Tibial artery (tissue), 4 donors: ENCODE results near the gene TFEC.
"Not testable (repeated sequence)": the region's sequence is repeated elsewhere in the genome, so short reads cannot be mapped to it uniquely, and the experiment has no call there.

Source experiments
- DNase-seq, 2 donors: peaks; one replicate each; pipeline ENCODE4 v3.0.0-alpha.2; 2019
- H3K27ac ChIP-seq, 2 donors: fragments of 200-600 bp; sonication (generic) in 1 of 2; 1 replicate in 1 of 2; 2 replicates in 1 of 2; pipeline ENCODE4 v1.5.1; 2018 to 2019; ENCODE audit warnings: mild to moderate bottlenecking in 1 of 2
- H3K27me3 ChIP-seq, 2 donors: fragments of 200-600 bp; sonication (generic) in 1 of 2; one replicate each; pipeline versions ENCODE4 v1.5.1 to v1.6.0; 2016 to 2019
- H3K36me3 ChIP-seq, 3 donors: fragments of 200-600 bp; sonication (generic) in 2 of 3; one replicate each; pipeline ENCODE4 v1.5.1; 2016 to 2019; ENCODE audit warnings: mild to moderate bottlenecking in 2 of 3
- H3K4me1 ChIP-seq, 4 donors: fragments of 200-600 bp; sonication (generic) in 2 of 4; 1 replicate in 3 of 4; 2 replicates in 1 of 4; pipeline ENCODE4 v1.5.1; 2016 to 2019
- H3K4me3 ChIP-seq, 2 donors: fragments of 200-600 bp; sonication (generic) in 1 of 2; 1 replicate in 1 of 2; 2 replicates in 1 of 2; pipeline ENCODE4 v1.5.1; 2018 to 2019; ENCODE audit warnings: mild to moderate bottlenecking in 2 of 2
- H3K9me3 ChIP-seq, 3 donors: fragments of 200-600 bp; sonication (generic) in 1 of 3; one replicate each; pipeline ENCODE4 v1.5.1; 2016 to 2019
- intact Hi-C: fragments of 100-400 bp; cut with DNase I; formaldehyde crosslinking; loops from one replicate; pipeline ENCODE4 v1.15.0; 2023; ENCODE audit warnings: low total_unique reads
- TF ChIP-seq, protein P1 (sequence below), 2 experiments: fragments of 200-600 bp in 1 of 2; fragments of 450-650 bp in 1 of 2; IDR thresholded peaks; one replicate each; pipeline ENCODE4 v1.5.1; 2017 to 2019; ENCODE audit warnings: antibody characterized with exemption in 2 of 2, mild to moderate bottlenecking in 1 of 2, moderate library complexity in 1 of 2

Gene TFEC

DNA sequence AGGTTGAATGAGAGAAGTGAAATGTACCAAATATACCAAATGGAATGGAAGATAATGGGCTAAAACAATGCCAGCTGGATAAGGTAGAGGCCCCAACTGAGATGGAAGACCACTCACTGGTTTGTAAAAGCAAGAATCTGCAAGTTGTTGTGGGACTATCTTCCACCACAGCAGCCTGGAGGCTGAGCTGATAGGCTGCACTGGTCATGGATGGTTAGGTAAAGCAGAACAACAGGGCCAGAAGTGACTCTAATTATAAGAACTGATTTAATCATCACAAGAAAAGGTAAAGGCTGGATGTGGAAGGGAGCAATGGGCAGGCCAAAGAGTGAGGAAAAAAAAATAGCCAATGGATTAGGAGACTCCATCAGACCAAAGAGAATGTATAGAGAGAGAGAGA, 11.8 kb downstream of the TFEC start:
- Histone ChIP-seq H3K9me3 (no peaks in the 10 kb centered on the region), H3K4me3 (no peak overlapping the region), H3K27ac (no peak overlapping the region), H3K27me3 (no peaks in the 10 kb centered on the region), H3K4me1 (no peaks in the 10 kb centered on the region), H3K36me3 (no peaks in the 10 kb centered on the region)
- intact Hi-C loops, result no loop called here
- TF ChIP-seq, protein P1, sequence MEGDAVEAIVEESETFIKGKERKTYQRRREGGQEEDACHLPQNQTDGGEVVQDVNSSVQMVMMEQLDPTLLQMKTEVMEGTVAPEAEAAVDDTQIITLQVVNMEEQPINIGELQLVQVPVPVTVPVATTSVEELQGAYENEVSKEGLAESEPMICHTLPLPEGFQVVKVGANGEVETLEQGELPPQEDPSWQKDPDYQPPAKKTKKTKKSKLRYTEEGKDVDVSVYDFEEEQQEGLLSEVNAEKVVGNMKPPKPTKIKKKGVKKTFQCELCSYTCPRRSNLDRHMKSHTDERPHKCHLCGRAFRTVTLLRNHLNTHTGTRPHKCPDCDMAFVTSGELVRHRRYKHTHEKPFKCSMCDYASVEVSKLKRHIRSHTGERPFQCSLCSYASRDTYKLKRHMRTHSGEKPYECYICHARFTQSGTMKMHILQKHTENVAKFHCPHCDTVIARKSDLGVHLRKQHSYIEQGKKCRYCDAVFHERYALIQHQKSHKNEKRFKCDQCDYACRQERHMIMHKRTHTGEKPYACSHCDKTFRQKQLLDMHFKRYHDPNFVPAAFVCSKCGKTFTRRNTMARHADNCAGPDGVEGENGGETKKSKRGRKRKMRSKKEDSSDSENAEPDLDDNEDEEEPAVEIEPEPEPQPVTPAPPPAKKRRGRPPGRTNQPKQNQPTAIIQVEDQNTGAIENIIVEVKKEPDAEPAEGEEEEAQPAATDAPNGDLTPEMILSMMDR (IDR thresholded peaks at IDR 0.05), result no peak
- no peak for DNase-seq

- Histone ChIP-seq H3K9me3 (no peaks in the 10 kb centered on the region), H3K4me3 (no peak overlapping the region), H3K36me3 (no peaks in the 10 kb centered on the region), H3K4me1 (no peaks in the 10 kb centered on the region), H3K27me3 (no peaks in the 10 kb centered on the region), H3K27ac (no peak overlapping the region)
- no peak for DNase-seq
- TF ChIP-seq, protein P1 (IDR thresholded peaks at IDR 0.05), result no peak
- intact Hi-C loops, result no loop called here
These were observed 16.9 kb downstream of the TFEC start for GRCh38 chr7:116013675-116014074.

DNA sequence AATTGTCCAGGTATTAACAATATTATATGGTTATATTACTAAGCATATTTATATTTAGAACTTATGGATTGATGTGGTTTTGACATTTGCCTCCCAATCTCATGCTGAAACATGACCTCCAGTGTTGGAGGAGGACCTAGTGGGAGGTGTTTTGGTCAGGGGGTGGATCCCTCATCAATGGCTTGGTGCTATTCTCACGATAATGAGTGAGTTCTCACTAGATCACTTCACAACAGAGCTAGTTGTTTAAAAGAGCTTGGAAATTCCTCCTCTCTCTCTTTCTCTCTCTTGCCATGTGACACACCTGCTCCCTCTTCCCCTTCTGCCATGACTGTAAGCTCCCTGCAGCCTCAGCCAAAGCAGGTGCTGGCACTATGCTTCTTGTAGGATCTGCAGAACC, 19.0 kb downstream of the TFEC start:
- no peak for DNase-seq
- intact Hi-C loops, result no loop called here
- TF ChIP-seq, protein P1 (IDR thresholded peaks at IDR 0.05), result no peak

GRCh38 chr7:116004762-116005161, 25.8 kb downstream of the TFEC start:
- H3K4me1 ChIP-seq, H3K27me3 ChIP-seq, H3K27ac ChIP-seq, DNase-seq, H3K36me3 ChIP-seq, H3K4me3 ChIP-seq, intact Hi-C loops: not testable (repeated sequence)
- peaks cover 0 to 24% (median 0%) of the 10 kb centered on the region in 3 donors for H3K9me3 ChIP-seq

More for the DNA sequence above, 19.0 kb downstream of the TFEC start:
- peaks cover 0 to 3% (median 0%) of the 10 kb centered on the region in 3 donors for H3K9me3 ChIP-seq
- H3K36me3 ChIP-seq, result no peaks in the 10 kb centered on the region
- no peak overlapping the region for H3K4me3 ChIP-seq
- no peaks in the 10 kb centered on the region for H3K27me3 ChIP-seq
- H3K27ac ChIP-seq, result no peak overlapping the region
- no peaks in the 10 kb centered on the region for H3K4me1 ChIP-seq

DNA sequence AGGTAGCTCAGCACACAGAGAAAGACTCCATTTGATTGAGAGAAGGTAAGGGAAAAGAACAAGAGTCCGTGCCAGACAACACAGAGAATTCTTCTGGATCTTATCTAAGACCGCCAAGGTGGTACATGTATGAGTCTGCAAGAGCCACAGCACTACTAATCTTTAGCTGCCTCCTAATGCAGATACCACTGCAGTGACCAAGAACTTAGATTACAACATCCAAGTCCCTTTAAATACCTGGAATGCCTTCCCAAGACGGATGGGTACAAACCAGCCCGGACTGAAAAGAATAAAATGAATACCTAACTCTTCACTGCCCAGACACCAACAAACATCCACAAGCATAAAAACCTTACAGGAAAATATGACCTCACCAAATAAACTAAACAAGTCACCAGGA, 33.3 kb downstream of the TFEC start:
- TF ChIP-seq, protein P1 (IDR thresholded peaks at IDR 0.05), result no peak
- no peaks in the 10 kb centered on the region for H3K36me3 ChIP-seq
- H3K27me3 ChIP-seq, result no peaks in the 10 kb centered on the region
- no peaks in the 10 kb centered on the region for H3K4me1 ChIP-seq
- H3K27ac ChIP-seq, result no peak overlapping the region
- peaks cover 0 to 5% (median 0%) of the 10 kb centered on the region in 3 donors for H3K9me3 ChIP-seq
- H3K4me3 ChIP-seq, result no peak overlapping the region
- DNase-seq, result no peak
- intact Hi-C loops, result no loop called here

DNA sequence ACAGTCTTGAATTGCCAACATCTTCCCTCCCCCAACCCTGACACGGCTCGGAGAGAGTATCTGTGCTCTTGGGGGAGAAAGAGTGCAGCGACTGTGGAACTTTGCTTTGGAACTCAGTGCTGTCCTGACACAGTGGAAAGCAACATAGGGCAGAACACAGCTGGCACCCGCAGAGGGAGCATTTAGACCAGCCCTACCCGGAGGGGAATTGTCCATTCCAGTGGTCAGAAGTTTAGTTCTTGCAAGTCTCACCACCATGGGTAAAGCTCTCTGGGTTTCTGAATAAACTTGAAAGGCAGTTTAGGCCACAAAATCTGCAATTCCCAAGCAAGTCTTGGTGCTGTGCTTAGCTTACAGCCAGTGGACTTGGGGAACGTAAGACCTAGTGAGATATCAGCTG, 34.9 kb downstream of the TFEC start:
- Histone ChIP-seq H3K4me1 (no peaks in the 10 kb centered on the region), H3K27ac (no peak overlapping the region), H3K9me3 (no peaks in the 10 kb centered on the region), H3K36me3 (no peaks in the 10 kb centered on the region), H3K27me3 (no peaks in the 10 kb centered on the region), H3K4me3 (no peak overlapping the region)
- intact Hi-C loops, result no loop called here
- TF ChIP-seq, protein P1 (IDR thresholded peaks at IDR 0.05), result no peak
- no peak for DNase-seq
